ENCODE measurements around the gene RGS17. TPM values are rescaled to one million over a fixed set of nuclear protein-coding genes. Genes with fewer than 3 reads are reported as not detected.
A peak's percentile ranks its signal among the peaks of the same experiment; 100 is the strongest.
"Not testable (repeated sequence)": the region's sequence is repeated elsewhere in the genome, so short reads cannot be mapped to it uniquely, and the experiment has no call there.

The RGS17 gene
- total RNA-seq, 1 donor = 38.1 TPM

GRCh38 chr6:153129873-153130514 lies 1.1 kb downstream of the RGS17 start:
- DNase-seq (ENCODE audit: low read depth) = peak; percentile 25
- H3K4me3 ChIP-seq (ENCODE audit: low read depth, low read length) = peak overlapping the region; percentile 92
- no peak for TF ChIP-seq CTCF (IDR thresholded peaks at IDR 0.05; ENCODE audit: insufficient read depth, low read length)

- no peak for DNase-seq (ENCODE audit: low read depth)
- H3K4me3 ChIP-seq (ENCODE audit: low read depth, low read length) = no peak overlapping the region
- TF ChIP-seq CTCF (IDR thresholded peaks at IDR 0.05; ENCODE audit: insufficient read depth, low read length) = no peak
Measured at GRCh38 chr6:153126218-153126617, 4.9 kb downstream of the RGS17 start.

GRCh38 chr6:153125032-153125431 lies 6.0 kb downstream of the RGS17 start:
- no peak overlapping the region for H3K4me3 ChIP-seq (ENCODE audit: low read depth, low read length)
- TF ChIP-seq CTCF (IDR thresholded peaks at IDR 0.05; ENCODE audit: insufficient read depth, low read length) = no peak
- no peak for DNase-seq (ENCODE audit: low read depth)

GRCh38 chr6:153123801-153124200 lies 7.3 kb downstream of the RGS17 start:
- no peak for TF ChIP-seq CTCF (IDR thresholded peaks at IDR 0.05; ENCODE audit: insufficient read depth, low read length)
- no peak for DNase-seq (ENCODE audit: low read depth)
- no peak overlapping the region for H3K4me3 ChIP-seq (ENCODE audit: low read depth, low read length)

GRCh38 chr6:153121311-153121710 lies 9.8 kb downstream of the RGS17 start:
- peak; percentile 45 for DNase-seq (ENCODE audit: low read depth)
- TF ChIP-seq CTCF (IDR thresholded peaks at IDR 0.05; ENCODE audit: insufficient read depth, low read length) = no peak
- H3K4me3 ChIP-seq (ENCODE audit: low read depth, low read length) = no peak overlapping the region

GRCh38 chr6:153117986-153118879 lies 12.8 kb downstream of the RGS17 start:
- no peak for TF ChIP-seq CTCF (IDR thresholded peaks at IDR 0.05; ENCODE audit: insufficient read depth, low read length)
- DNase-seq (ENCODE audit: low read depth) = peak; percentile 76
- H3K4me3 ChIP-seq (ENCODE audit: low read depth, low read length) = no peak overlapping the region

- not testable (repeated sequence) for H3K4me3 ChIP-seq (ENCODE audit: low read depth, low read length); DNase-seq (ENCODE audit: low read depth)
Measured at GRCh38 chr6:153111082-153111481, 20.0 kb downstream of the RGS17 start.

GRCh38 chr6:153110612-153111011 lies 20.5 kb downstream of the RGS17 start:
- DNase-seq (ENCODE audit: low read depth); H3K4me3 ChIP-seq (ENCODE audit: low read depth, low read length): not testable (repeated sequence)
